SK-N-SH treated with all-trans-retinoic acid at 6 μM for 48 hours (cell line): Measurements from ENCODE around the gene MYL2.

Source experiments
- ESRRG ChIP-seq: fragments of 250-450 bp; sonication (Bioruptor Pico); IDR thresholded peaks from 2 replicates; pipeline ENCODE4 v1.6.1; 2021; ENCODE audit warnings: mild to moderate bottlenecking
- OSR1 ChIP-seq: fragments of 250-450 bp; sonication (Bioruptor Pico); IDR thresholded peaks from 2 replicates; pipeline ENCODE4 v1.8.0; 2022; ENCODE audit warnings: moderate library complexity, mild to moderate bottlenecking, inconsistent platforms
- TCF4 ChIP-seq: fragments of 250-450 bp; sonication (Bioruptor Pico); IDR thresholded peaks from 2 replicates; pipeline ENCODE4 v1.8.0; 2021; ENCODE audit warnings: mild to moderate bottlenecking, moderate library complexity, borderline replicate concordance
- TF ChIP-seq, protein P1 (sequence below): fragments of 250-450 bp; sonication (Bioruptor Pico); IDR thresholded peaks from 2 replicates; pipeline ENCODE4 v1.8.0; 2020; ENCODE audit warnings: mild to moderate bottlenecking, moderate library complexity, borderline replicate concordance

DNA sequence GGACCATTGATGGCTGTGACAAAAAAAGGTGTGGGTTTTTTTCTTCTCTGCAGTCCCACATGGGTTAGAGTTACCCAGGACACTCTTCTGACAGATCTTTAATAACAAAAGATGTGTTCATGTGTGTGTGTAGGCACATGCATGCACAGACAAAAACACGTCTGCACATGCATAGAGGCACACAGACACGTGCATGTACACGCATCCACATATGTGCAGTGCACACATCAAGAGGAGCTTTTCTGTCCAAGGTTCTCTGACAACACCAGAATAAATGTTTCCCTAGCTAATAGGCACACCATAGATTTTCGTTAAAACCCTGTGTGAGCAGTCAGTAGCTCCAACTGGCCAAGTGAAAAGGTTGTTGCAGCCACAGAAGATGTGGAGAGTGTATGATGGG is 2.8 kb upstream of the MYL2 start:
- TF ChIP-seq OSR1 (CRISPR knock-in tag), result no peak
- TF ChIP-seq TCF4, result no peak
- TF ChIP-seq, protein P1, sequence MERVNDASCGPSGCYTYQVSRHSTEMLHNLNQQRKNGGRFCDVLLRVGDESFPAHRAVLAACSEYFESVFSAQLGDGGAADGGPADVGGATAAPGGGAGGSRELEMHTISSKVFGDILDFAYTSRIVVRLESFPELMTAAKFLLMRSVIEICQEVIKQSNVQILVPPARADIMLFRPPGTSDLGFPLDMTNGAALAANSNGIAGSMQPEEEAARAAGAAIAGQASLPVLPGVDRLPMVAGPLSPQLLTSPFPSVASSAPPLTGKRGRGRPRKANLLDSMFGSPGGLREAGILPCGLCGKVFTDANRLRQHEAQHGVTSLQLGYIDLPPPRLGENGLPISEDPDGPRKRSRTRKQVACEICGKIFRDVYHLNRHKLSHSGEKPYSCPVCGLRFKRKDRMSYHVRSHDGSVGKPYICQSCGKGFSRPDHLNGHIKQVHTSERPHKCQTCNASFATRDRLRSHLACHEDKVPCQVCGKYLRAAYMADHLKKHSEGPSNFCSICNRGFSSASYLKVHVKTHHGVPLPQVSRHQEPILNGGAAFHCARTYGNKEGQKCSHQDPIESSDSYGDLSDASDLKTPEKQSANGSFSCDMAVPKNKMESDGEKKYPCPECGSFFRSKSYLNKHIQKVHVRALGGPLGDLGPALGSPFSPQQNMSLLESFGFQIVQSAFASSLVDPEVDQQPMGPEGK (CRISPR knock-in tag), result no peak
- no peak for TF ChIP-seq ESRRG (CRISPR knock-in tag)
